Brain microvascular endothelial cell (primary cell): ENCODE data around the gene NOVA1.

Source experiments
- DNase-seq: peaks from one replicate; pipeline ENCODE4 v3.0.0-alpha.2; 2020
- H3K27ac ChIP-seq: fragments of 250-450 bp; sonication (Bioruptor Pico); 2 replicates; pipeline ENCODE4 v1.5.1; 2020; ENCODE audit warnings: mild to moderate bottlenecking, moderate library complexity
- H3K27me3 ChIP-seq: fragments of 250-450 bp; sonication (Bioruptor Pico); replicated peaks from 2 replicates; pipeline ENCODE4 v1.5.1; 2020; ENCODE audit warnings: mild to moderate bottlenecking
- H3K36me3 ChIP-seq: fragments of 250-450 bp; sonication (Bioruptor Pico); replicated peaks from 2 replicates; pipeline ENCODE4 v1.5.1; 2020; ENCODE audit warnings: mild to moderate bottlenecking
- H3K4me3 ChIP-seq: 2 replicates; pipeline ENCODE4 v1.5.1; 2011; ENCODE audit warnings: low read depth, mild to moderate bottlenecking, control low read depth, low read length, moderate library complexity
- CTCF ChIP-seq: IDR thresholded peaks from 2 replicates; pipeline ENCODE4 v1.5.1; 2011; ENCODE audit warnings: low read depth, mild to moderate bottlenecking, moderate library complexity, low read length, control low read depth, inconsistent platforms; ENCODE audit errors: missing control alignments
- in situ Hi-C: cut with HindIII; loops from 2 replicates; pipeline ENCODE4 v1.10.0; 2017; ENCODE audit warnings: low sequenced_read_pairs, low pct_ligation_motif_present

Gene NOVA1

GRCh38 chr14:26599291-26599690, 1.5 kb upstream of the NOVA1 start:
- DNase-seq = no peak
- TF ChIP-seq CTCF = no peak
- Histone ChIP-seq H3K36me3 (no peaks in the 10 kb centered on the region), H3K27me3 (peaks cover 4% of the 10 kb centered on the region), H3K27ac (no peak overlapping the region), H3K4me3 (no peak overlapping the region)
- in situ Hi-C loops = no loop called here

GRCh38 chr14:26598672-26599131, 869 bp upstream of the NOVA1 start:
- Histone ChIP-seq H3K4me3 (peak overlapping the region; percentile 69), H3K27ac (no peak overlapping the region)
- TF ChIP-seq CTCF = no peak

GRCh38 chr14:26598081-26598671, 343 bp upstream of the NOVA1 start:
- no peak overlapping the region for H3K27ac ChIP-seq
- in situ Hi-C loops = no loop called here
- DNase-seq = peak; percentile 21
- H3K4me3 ChIP-seq = peak overlapping the region; percentile 69
- H3K36me3 ChIP-seq = no peaks in the 10 kb centered on the region
- TF ChIP-seq CTCF = no peak
- peaks cover 4% of the 10 kb centered on the region for H3K27me3 ChIP-seq

More at GRCh38 chr14:26598672-26599131, 869 bp upstream of the NOVA1 start:
- Histone ChIP-seq H3K27me3 (peaks cover 4% of the 10 kb centered on the region), H3K36me3 (no peaks in the 10 kb centered on the region)
- in situ Hi-C loops = no loop called here
- no peak for DNase-seq

GRCh38 chr14:26597071-26597588, 703 bp downstream of the NOVA1 start:
- Histone ChIP-seq H3K27ac (no peak overlapping the region), H3K36me3 (no peaks in the 10 kb centered on the region), H3K4me3 (peak overlapping the region; percentile 69), H3K27me3 (peaks cover 4% of the 10 kb centered on the region)
- in situ Hi-C loops = no loop called here
- TF ChIP-seq CTCF = no peak
- DNase-seq = no peak

GRCh38 chr14:26596543-26597061, 1.2 kb downstream of the NOVA1 start:
- no peak for DNase-seq
- no peak overlapping the region for H3K27ac ChIP-seq
- H3K36me3 ChIP-seq = no peaks in the 10 kb centered on the region
- in situ Hi-C loops = no loop called here
- H3K27me3 ChIP-seq = peaks cover 4% of the 10 kb centered on the region
- no peak for TF ChIP-seq CTCF
- peak overlapping the region; percentile 69 for H3K4me3 ChIP-seq
